Measurements from ENCODE around the gene LRRC51. TPM values are rescaled to one million over a fixed set of nuclear protein-coding genes. Genes with fewer than 3 reads are reported as not detected.
A peak's percentile ranks its signal among the peaks of the same experiment; 100 is the strongest.

The LRRC51 gene
- total and polyA plus RNA-seq, 2 donors (not counting 1 experiment from before 2014, with no cell fraction given) = 5.0 to 6.9 TPM

GRCh38 chr11:72122607-72123006 is 42.0 kb downstream of the LRRC51 start:
- Histone ChIP-seq H3K36me3 (ENCODE audit: control insufficient read depth, insufficient read depth, low read length) (no peaks in the 10 kb centered on the region), H4K20me1 (ENCODE audit: control insufficient read depth, extremely low read depth, insufficient read depth, low read length) (no peaks in the 10 kb centered on the region), H3K27me3 (ENCODE audit: control insufficient read depth, insufficient read depth, low read length) (no peaks in the 10 kb centered on the region), H3K4me3 (replicated peaks in 1 of 4; ENCODE audit: control extremely low read depth in 1 of 4, insufficient read depth in 1 of 4, low read depth in 3 of 4, low read length in 4 of 4) (no peak overlapping the region), H3K9ac (ENCODE audit: insufficient read depth, low read length) (no peak overlapping the region), H3K27ac (ENCODE audit: insufficient read depth, low read length) (no peak overlapping the region), H3K4me1 (ENCODE audit: control insufficient read depth, extremely low read depth, insufficient read depth, low read length) (no peaks in the 10 kb centered on the region), H3K4me2 (ENCODE audit: extremely low read depth, insufficient read depth, low read length) (no peak overlapping the region), H2AFZ (ENCODE audit: low read length) (no peak overlapping the region), H3K9me3 (ENCODE audit: control insufficient read depth, insufficient read depth, low read depth, low read length) (no peaks in the 10 kb centered on the region), H3K79me2 (ENCODE audit: control insufficient read depth, insufficient read depth, low read length) (no peaks in the 10 kb centered on the region)
- no peak for DNase-seq (ENCODE audit: low read depth in 2 of 2)
- TF ChIP-seq EZH2 (IDR thresholded peaks at IDR 0.05; ENCODE audit: low read length, missing control alignments) (no peak), CTCF (conservative IDR thresholded peaks at IDR 0.05 in 1 of 2, IDR thresholded peaks at IDR 0.05 in 1 of 2; ENCODE audit: low read depth in 1 of 2, low read length in 2 of 2) (no peak)

DNA sequence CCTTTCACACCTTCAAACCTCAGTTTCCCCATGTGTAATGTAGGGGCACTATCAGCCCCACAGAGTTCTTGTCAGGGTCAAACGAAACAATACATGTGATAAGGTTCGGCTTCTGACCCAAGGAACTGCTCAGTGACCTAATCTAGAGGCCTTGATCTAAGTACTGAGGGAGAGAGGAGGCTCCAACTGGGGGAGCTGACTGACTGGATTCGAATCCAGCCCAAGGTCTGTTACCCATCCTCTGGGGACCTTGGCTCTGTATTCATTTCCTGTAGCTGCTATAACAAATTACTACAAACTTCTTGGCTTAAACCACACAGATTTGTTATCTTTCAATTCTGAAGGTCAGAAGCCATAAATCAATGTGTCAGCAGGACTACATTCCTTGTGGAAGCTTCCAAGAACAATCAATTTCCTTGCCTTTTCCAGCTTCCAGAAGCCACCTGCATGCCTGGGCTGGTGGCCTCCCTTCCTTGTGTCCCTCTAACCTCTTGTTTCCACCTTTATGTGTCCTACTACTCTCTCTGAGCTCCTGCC is 42.5 kb downstream of the LRRC51 start:
- Histone ChIP-seq H3K9me3 (ENCODE audit: control insufficient read depth, insufficient read depth, low read depth, low read length) (no peaks in the 10 kb centered on the region), H4K20me1 (ENCODE audit: control insufficient read depth, extremely low read depth, insufficient read depth, low read length) (no peaks in the 10 kb centered on the region), H3K4me1 (ENCODE audit: control insufficient read depth, extremely low read depth, insufficient read depth, low read length) (no peaks in the 10 kb centered on the region), H3K79me2 (ENCODE audit: control insufficient read depth, insufficient read depth, low read length) (no peaks in the 10 kb centered on the region), H3K27me3 (ENCODE audit: control insufficient read depth, insufficient read depth, low read length) (no peaks in the 10 kb centered on the region), H3K27ac (ENCODE audit: insufficient read depth, low read length) (no peak overlapping the region), H3K4me2 (ENCODE audit: extremely low read depth, insufficient read depth, low read length) (no peak overlapping the region), H2AFZ (ENCODE audit: low read length) (no peak overlapping the region), H3K9ac (ENCODE audit: insufficient read depth, low read length) (no peak overlapping the region), H3K4me3 (replicated peaks in 1 of 4; ENCODE audit: control extremely low read depth in 1 of 4, insufficient read depth in 1 of 4, low read depth in 3 of 4, low read length in 4 of 4) (no peak overlapping the region), H3K36me3 (ENCODE audit: control insufficient read depth, insufficient read depth, low read length) (no peaks in the 10 kb centered on the region)
- TF ChIP-seq CTCF (conservative IDR thresholded peaks at IDR 0.05 in 1 of 2, IDR thresholded peaks at IDR 0.05 in 1 of 2; ENCODE audit: low read depth in 1 of 2, low read length in 2 of 2) = no peak
- TF ChIP-seq EZH2 (IDR thresholded peaks at IDR 0.05; ENCODE audit: low read length, missing control alignments) = no peak
- DNase-seq (ENCODE audit: low read depth in 2 of 2) = peak in 1 of 2 donors; percentile 28

DNA sequence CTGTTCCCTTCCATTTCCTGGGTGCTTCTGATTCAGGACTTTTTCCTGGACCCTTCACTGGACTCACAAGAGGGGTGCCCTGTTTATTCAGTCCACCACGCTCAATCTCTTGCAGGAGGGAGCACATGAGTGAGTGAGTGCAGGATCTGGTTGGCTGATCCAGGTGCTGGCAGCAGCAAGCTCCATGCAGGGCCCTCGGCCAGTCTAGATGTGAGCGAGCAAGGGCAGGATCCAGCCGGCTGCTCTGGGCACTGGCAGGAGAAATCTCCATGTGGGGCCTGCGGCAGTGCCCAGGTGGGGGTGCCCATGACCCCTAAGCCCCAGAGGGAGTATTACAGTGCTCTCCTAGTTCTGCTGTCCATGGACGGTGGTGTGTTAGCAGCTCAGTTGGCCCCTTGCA is 43.4 kb downstream of the LRRC51 start:
- H3K9me3 ChIP-seq (ENCODE audit: control insufficient read depth, insufficient read depth, low read depth, low read length) = no peaks in the 10 kb centered on the region
- H4K20me1 ChIP-seq (ENCODE audit: control insufficient read depth, extremely low read depth, insufficient read depth, low read length) = no peaks in the 10 kb centered on the region
- no peak overlapping the region for H3K4me3 ChIP-seq (replicated peaks in 1 of 4; ENCODE audit: control extremely low read depth in 1 of 4, insufficient read depth in 1 of 4, low read depth in 3 of 4, low read length in 4 of 4)
- no peak overlapping the region for H2AFZ ChIP-seq (ENCODE audit: low read length)
- no peaks in the 10 kb centered on the region for H3K36me3 ChIP-seq (ENCODE audit: control insufficient read depth, insufficient read depth, low read length)
- no peak overlapping the region for H3K4me2 ChIP-seq (ENCODE audit: extremely low read depth, insufficient read depth, low read length)
- TF ChIP-seq CTCF (conservative IDR thresholded peaks at IDR 0.05 in 1 of 2, IDR thresholded peaks at IDR 0.05 in 1 of 2; ENCODE audit: low read depth in 1 of 2, low read length in 2 of 2) (no peak), EZH2 (IDR thresholded peaks at IDR 0.05; ENCODE audit: low read length, missing control alignments) (no peak)
- no peak overlapping the region for H3K27ac ChIP-seq (ENCODE audit: insufficient read depth, low read length)
- no peaks in the 10 kb centered on the region for H3K4me1 ChIP-seq (ENCODE audit: control insufficient read depth, extremely low read depth, insufficient read depth, low read length)
- no peak overlapping the region for H3K9ac ChIP-seq (ENCODE audit: insufficient read depth, low read length)
- no peaks in the 10 kb centered on the region for H3K79me2 ChIP-seq (ENCODE audit: control insufficient read depth, insufficient read depth, low read length)
- DNase-seq (ENCODE audit: low read depth in 2 of 2) = no peak
- no peaks in the 10 kb centered on the region for H3K27me3 ChIP-seq (ENCODE audit: control insufficient read depth, insufficient read depth, low read length)
